ENCODE measurements around the gene C1RL. TPM values are rescaled to one million over a fixed set of nuclear protein-coding genes. Genes with fewer than 3 reads are reported as not detected.

The C1RL gene
- total and polyA plus RNA-seq, 4 donors = 8.0 to 22.6 (median 10.4) TPM

- no peaks in the 10 kb centered on the region for H3K9me3 ChIP-seq (ENCODE audit: control insufficient read depth, insufficient read depth, low read length)
These were observed 41.8 kb upstream of the C1RL start for GRCh38 chr12:7150841-7151240.

DNA sequence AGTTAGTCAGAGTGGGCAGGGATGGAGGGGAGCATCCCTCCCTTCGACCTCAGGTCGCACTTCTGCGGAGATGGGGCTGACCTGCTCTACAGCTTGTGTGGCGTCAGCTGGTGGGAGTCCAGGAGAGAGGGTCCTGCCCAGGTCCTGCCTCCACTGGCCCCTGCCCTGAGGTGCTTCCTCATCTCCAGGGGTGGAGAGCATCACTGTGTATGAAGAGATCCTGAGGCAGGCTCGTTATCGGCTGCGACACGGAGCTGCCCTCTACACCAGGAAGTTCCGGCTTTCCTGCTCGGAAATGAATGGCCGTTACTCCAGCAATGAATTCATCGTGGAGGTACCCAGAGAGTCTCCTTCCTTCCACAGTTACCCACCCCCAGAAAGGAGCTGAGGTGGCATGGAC lies 41.3 kb upstream of the C1RL start:
- H3K4me3 ChIP-seq (ENCODE audit: low read depth, low read length) = no peak overlapping the region
- WGBS (ENCODE audit: insufficient coverage) = 100% methylated on average over 9 of the region's 12 CpGs
- H3K4me1 ChIP-seq (ENCODE audit: control insufficient read depth, insufficient read depth, low read length) = no peaks in the 10 kb centered on the region
- H3K36me3 ChIP-seq (ENCODE audit: control insufficient read depth, insufficient read depth, low read length) = peaks cover 55% of the 10 kb centered on the region
- H3K9me3 ChIP-seq (ENCODE audit: control insufficient read depth, insufficient read depth, low read length) = no peaks in the 10 kb centered on the region
- no peaks in the 10 kb centered on the region for H3K27me3 ChIP-seq (ENCODE audit: control insufficient read depth, insufficient read depth, low read length)
- no peak overlapping the region for H3K27ac ChIP-seq (ENCODE audit: low read depth, low read length)
- DNase-seq (ENCODE audit: low read depth in 4 of 6, low spot score in 6 of 6) = no peak

More at GRCh38 chr12:7150841-7151240, 41.8 kb upstream of the C1RL start:
- H3K4me3 ChIP-seq (ENCODE audit: low read depth, low read length) = no peak overlapping the region
- H3K27ac ChIP-seq (ENCODE audit: low read depth, low read length) = no peak overlapping the region
- peaks cover 55% of the 10 kb centered on the region for H3K36me3 ChIP-seq (ENCODE audit: control insufficient read depth, insufficient read depth, low read length)
- H3K4me1 ChIP-seq (ENCODE audit: control insufficient read depth, insufficient read depth, low read length) = no peaks in the 10 kb centered on the region
- DNase-seq (ENCODE audit: low read depth in 4 of 6, low spot score in 6 of 6) = no peak
- no peaks in the 10 kb centered on the region for H3K27me3 ChIP-seq (ENCODE audit: control insufficient read depth, insufficient read depth, low read length)
- 86% methylated on average over 1 of the region's 6 CpGs for WGBS (ENCODE audit: insufficient coverage)

DNA sequence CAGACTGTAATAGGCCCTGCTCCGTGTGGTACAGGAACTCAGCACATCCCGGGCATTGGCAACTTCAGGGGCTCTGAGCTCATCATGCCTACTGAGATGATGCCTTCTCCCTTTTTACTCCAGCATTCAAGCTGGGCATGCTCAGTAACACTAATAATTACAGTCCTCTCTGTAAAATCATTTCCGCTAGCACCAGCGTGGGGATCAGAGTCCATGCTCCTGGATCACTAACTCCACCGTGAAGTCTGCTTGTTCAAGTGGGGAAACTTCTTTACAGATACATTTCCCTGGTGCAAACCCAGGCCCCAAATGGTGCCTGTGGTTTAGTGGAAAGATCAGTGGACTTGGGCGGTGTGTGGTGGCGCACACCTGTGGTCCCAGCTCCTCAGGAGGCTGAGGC lies 37.9 kb upstream of the C1RL start:
- Histone ChIP-seq H3K36me3 (ENCODE audit: control insufficient read depth, insufficient read depth, low read length) (peaks cover 75% of the 10 kb centered on the region), H3K4me3 (ENCODE audit: low read depth, low read length) (no peak overlapping the region), H3K9me3 (ENCODE audit: control insufficient read depth, insufficient read depth, low read length) (no peaks in the 10 kb centered on the region), H3K4me1 (ENCODE audit: control insufficient read depth, insufficient read depth, low read length) (no peaks in the 10 kb centered on the region), H3K27me3 (ENCODE audit: control insufficient read depth, insufficient read depth, low read length) (no peaks in the 10 kb centered on the region), H3K27ac (ENCODE audit: low read depth, low read length) (no peak overlapping the region)
- no peak for DNase-seq (ENCODE audit: low read depth in 4 of 6, low spot score in 6 of 6)
- 98% methylated on average over 5 of the region's 7 CpGs for WGBS (ENCODE audit: insufficient coverage)

- no peaks in the 10 kb centered on the region for H3K27me3 ChIP-seq (ENCODE audit: control insufficient read depth, insufficient read depth, low read length)
- DNase-seq (ENCODE audit: low read depth in 4 of 6, low spot score in 6 of 6) = no peak
- no peaks in the 10 kb centered on the region for H3K9me3 ChIP-seq (ENCODE audit: control insufficient read depth, insufficient read depth, low read length)
- WGBS (ENCODE audit: insufficient coverage) = 94% methylated on average over 7 of the region's 7 CpGs
- H3K27ac ChIP-seq (ENCODE audit: low read depth, low read length) = no peak overlapping the region
- no peak overlapping the region for H3K4me3 ChIP-seq (ENCODE audit: low read depth, low read length)
- H3K36me3 ChIP-seq (ENCODE audit: control insufficient read depth, insufficient read depth, low read length) = peaks cover 82% of the 10 kb centered on the region
- no peaks in the 10 kb centered on the region for H3K4me1 ChIP-seq (ENCODE audit: control insufficient read depth, insufficient read depth, low read length)
These were observed 37.2 kb upstream of the C1RL start for GRCh38 chr12:7146228-7146627.

DNA sequence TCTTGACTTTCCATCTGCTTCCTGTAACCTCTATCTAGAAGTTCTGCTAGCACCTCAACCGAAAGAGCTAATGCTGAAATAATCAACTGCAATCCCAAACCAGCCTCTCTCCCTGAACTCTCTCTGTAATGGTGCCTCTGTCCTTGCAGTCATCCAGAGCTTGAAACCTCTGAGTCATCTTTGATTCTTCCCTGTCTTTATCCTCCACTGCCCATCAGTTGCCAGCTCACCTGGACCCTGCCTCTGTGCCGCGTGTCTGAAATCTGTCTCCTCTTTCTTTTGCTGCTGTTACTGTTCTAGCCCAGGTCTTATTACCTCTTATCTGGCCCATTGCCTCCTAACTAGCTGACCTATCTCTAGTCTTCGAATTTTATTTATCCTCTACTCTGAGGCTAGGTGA lies 36.7 kb upstream of the C1RL start:
- Histone ChIP-seq H3K36me3 (ENCODE audit: control insufficient read depth, insufficient read depth, low read length) (peaks cover 83% of the 10 kb centered on the region), H3K4me1 (ENCODE audit: control insufficient read depth, insufficient read depth, low read length) (no peaks in the 10 kb centered on the region)
- WGBS (ENCODE audit: insufficient coverage) = 81% methylated on average over 3 of the region's 4 CpGs

GRCh38 chr12:7144414-7145120 lies 35.6 kb upstream of the C1RL start:
- H3K4me3 ChIP-seq (ENCODE audit: low read depth, low read length) = no peak overlapping the region
- 83% methylated on average over 3 of the region's 11 CpGs for WGBS (ENCODE audit: insufficient coverage)
- H3K27ac ChIP-seq (ENCODE audit: low read depth, low read length) = no peak overlapping the region
- H3K4me1 ChIP-seq (ENCODE audit: control insufficient read depth, insufficient read depth, low read length) = no peaks in the 10 kb centered on the region
- H3K9me3 ChIP-seq (ENCODE audit: control insufficient read depth, insufficient read depth, low read length) = no peaks in the 10 kb centered on the region
- H3K36me3 ChIP-seq (ENCODE audit: control insufficient read depth, insufficient read depth, low read length) = peaks cover 79% of the 10 kb centered on the region
- peak in 2 of 6 donors; percentile 55 to 63 for DNase-seq (ENCODE audit: low read depth in 4 of 6, low spot score in 6 of 6)
- no peaks in the 10 kb centered on the region for H3K27me3 ChIP-seq (ENCODE audit: control insufficient read depth, insufficient read depth, low read length)

More for the DNA sequence above, 36.7 kb upstream of the C1RL start:
- Histone ChIP-seq H3K27me3 (ENCODE audit: control insufficient read depth, insufficient read depth, low read length) (no peaks in the 10 kb centered on the region), H3K9me3 (ENCODE audit: control insufficient read depth, insufficient read depth, low read length) (no peaks in the 10 kb centered on the region), H3K4me3 (ENCODE audit: low read depth, low read length) (no peak overlapping the region), H3K27ac (ENCODE audit: low read depth, low read length) (no peak overlapping the region)
- no peak for DNase-seq (ENCODE audit: low read depth in 4 of 6, low spot score in 6 of 6)

DNA sequence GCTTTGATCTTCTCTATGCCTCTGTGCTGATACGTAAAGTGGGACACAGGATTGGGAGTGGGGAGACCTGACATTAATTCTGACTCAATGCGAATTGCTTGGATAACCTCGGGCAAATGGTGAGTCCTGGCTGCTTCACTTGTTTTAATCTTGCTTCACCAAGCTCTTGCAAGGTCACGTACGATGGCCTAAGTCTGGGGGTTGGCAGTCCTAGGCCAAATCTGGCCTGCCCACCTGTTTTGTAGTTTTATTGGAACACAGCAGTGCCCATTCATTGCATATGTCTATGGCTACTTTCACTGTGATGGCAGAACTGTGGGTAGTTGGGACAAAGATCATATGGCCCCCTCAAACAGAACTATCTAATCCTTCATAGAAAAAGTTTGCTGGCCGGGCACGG lies 34.5 kb upstream of the C1RL start:
- no peak overlapping the region for H3K27ac ChIP-seq (ENCODE audit: low read depth, low read length)
- no peaks in the 10 kb centered on the region for H3K9me3 ChIP-seq (ENCODE audit: control insufficient read depth, insufficient read depth, low read length)
- H3K27me3 ChIP-seq (ENCODE audit: control insufficient read depth, insufficient read depth, low read length) = no peaks in the 10 kb centered on the region
- no peak overlapping the region for H3K4me3 ChIP-seq (ENCODE audit: low read depth, low read length)
- DNase-seq (ENCODE audit: low read depth in 4 of 6, low spot score in 6 of 6) = no peak
- WGBS (ENCODE audit: insufficient coverage) = 94% methylated on average over 7 of the region's 7 CpGs
- H3K4me1 ChIP-seq (ENCODE audit: control insufficient read depth, insufficient read depth, low read length) = no peaks in the 10 kb centered on the region
- peaks cover 74% of the 10 kb centered on the region for H3K36me3 ChIP-seq (ENCODE audit: control insufficient read depth, insufficient read depth, low read length)

DNA sequence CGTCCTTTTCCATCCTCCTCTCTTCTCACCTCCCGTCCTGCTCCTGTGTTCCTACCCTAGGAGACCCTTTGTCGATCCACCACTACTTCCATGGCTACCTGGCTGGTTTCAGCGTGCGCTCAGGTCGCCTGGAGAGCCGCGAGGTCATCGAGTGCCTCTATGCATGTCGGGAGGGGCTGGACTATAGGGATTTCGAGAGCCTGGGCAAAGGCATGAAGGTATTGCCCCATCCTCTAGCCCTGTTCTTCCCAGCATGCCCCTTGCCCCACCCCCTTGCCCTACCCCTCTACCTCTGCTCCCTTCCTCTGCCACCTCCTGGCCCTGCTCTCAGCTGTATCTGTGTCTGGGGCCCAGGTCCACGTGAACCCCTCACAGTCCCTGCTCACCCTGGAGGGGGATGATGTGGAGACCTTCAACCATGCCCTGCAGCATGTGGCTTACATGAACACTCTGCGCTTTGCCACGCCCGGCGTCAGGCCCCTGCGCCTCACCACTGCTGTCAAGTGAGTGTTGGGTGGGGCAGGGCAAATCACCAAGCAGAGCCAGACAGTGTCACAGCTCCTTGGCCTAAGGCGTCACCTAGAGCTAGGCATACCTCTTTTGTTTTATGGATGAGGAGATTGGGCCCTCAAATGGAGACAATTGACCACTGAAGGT lies 33.9 kb upstream of the C1RL start:
- no peak for DNase-seq (ENCODE audit: low read depth in 4 of 6, low spot score in 6 of 6)
- Histone ChIP-seq H3K4me3 (ENCODE audit: low read depth, low read length) (no peak overlapping the region), H3K36me3 (ENCODE audit: control insufficient read depth, insufficient read depth, low read length) (peaks cover 71% of the 10 kb centered on the region), H3K4me1 (ENCODE audit: control insufficient read depth, insufficient read depth, low read length) (no peaks in the 10 kb centered on the region), H3K9me3 (ENCODE audit: control insufficient read depth, insufficient read depth, low read length) (no peaks in the 10 kb centered on the region), H3K27me3 (ENCODE audit: control insufficient read depth, insufficient read depth, low read length) (no peaks in the 10 kb centered on the region), H3K27ac (ENCODE audit: low read depth, low read length) (no peak overlapping the region)
- 94% methylated on average over 17 of the region's 18 CpGs for WGBS (ENCODE audit: insufficient coverage)

GRCh38 chr12:7142056-7142644 lies 33.1 kb upstream of the C1RL start:
- H3K27ac ChIP-seq (ENCODE audit: low read depth, low read length) = no peak overlapping the region
- DNase-seq (ENCODE audit: low read depth in 4 of 6, low spot score in 6 of 6) = peak in 2 of 6 donors; percentile 22 to 39
- H3K4me3 ChIP-seq (ENCODE audit: low read depth, low read length) = no peak overlapping the region
- no peaks in the 10 kb centered on the region for H3K27me3 ChIP-seq (ENCODE audit: control insufficient read depth, insufficient read depth, low read length)
- H3K36me3 ChIP-seq (ENCODE audit: control insufficient read depth, insufficient read depth, low read length) = peaks cover 76% of the 10 kb centered on the region
- WGBS (ENCODE audit: insufficient coverage) = 81% methylated on average over 3 of the region's 5 CpGs
- no peaks in the 10 kb centered on the region for H3K9me3 ChIP-seq (ENCODE audit: control insufficient read depth, insufficient read depth, low read length)
- no peaks in the 10 kb centered on the region for H3K4me1 ChIP-seq (ENCODE audit: control insufficient read depth, insufficient read depth, low read length)
